ENCODE measurements around the gene TTC28.
"Not testable (repeated sequence)": the region's sequence is repeated elsewhere in the genome, so short reads cannot be mapped to it uniquely, and the experiment has no call there.

The TTC28 gene

GRCh38 chr22:28674121-28674563, 5.5 kb downstream of the TTC28 start:
- DNase-seq, result peak; percentile 78

GRCh38 chr22:28670756-28671155, 8.9 kb downstream of the TTC28 start:
- DNase-seq, result no peak

GRCh38 chr22:28670161-28670560, 9.5 kb downstream of the TTC28 start:
- no peak for DNase-seq

GRCh38 chr22:28669387-28669786, 10.3 kb downstream of the TTC28 start:
- DNase-seq, result no peak

GRCh38 chr22:28663569-28663942, 16.1 kb downstream of the TTC28 start:
- not testable (repeated sequence) for DNase-seq

- no peak for DNase-seq
These were observed 21.2 kb downstream of the TTC28 start for GRCh38 chr22:28658448-28658847.

DNA sequence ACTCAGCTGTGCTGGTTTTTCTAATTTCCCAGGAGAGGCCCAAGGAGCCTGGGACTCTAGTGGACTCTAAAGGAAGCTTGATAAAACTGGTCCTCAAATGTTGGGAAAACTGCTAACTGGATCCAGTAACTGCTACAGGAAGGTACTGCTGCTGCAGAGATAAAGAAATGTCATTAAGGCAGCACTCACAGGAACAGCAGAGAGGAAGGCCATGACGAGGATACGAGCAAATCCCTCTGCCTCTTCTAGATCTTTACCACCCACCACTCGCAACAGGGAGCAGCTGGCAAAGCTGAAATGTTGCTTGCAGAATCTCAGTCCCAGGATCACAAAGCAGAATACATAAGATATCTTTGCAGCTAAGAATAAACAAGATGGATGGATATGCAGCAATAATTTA, 23.5 kb downstream of the TTC28 start:
- DNase-seq, result no peak

GRCh38 chr22:28650463-28650862, 29.2 kb downstream of the TTC28 start:
- no peak for DNase-seq

DNA sequence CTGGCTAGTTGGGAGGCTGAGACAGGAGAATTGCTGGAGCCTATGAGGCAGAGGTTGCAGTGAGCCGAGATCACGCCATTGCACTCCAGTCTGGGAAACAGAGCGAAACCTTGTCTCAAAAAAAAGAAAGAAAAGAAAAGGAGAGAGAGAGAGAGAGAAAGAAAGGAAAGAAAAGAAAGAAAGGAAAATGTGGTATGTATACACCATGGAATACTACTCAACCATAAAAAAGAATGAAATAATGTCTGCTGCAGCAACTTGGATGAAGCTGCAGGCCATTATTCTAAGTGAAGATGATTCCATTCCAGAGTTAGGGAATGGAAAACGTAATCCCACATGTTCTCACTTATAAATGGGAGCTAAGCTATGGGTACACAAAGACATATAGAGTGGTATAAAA, 30.8 kb downstream of the TTC28 start:
- no peak for DNase-seq

DNA sequence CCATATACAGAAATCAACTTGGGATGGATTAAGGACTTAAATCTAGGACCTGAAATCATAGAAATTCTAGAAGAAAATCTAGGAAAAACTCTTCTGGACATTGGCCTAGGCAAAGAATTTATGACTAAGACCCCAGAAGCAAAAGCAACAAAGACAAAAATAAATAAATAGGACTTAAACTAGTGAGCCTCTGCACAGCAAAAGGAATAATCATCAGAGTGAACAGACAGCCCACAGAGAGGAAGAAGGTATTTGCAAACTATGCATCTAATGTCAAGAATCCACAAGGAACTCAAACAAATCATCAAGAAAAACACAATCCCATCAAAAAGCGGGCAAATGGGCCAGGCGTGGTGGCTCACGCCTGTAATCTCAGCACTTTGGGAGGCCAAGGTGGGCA, 32.4 kb downstream of the TTC28 start:
- DNase-seq, result no peak

GRCh38 chr22:28639321-28639720, 40.3 kb downstream of the TTC28 start:
- DNase-seq, result no peak

DNA sequence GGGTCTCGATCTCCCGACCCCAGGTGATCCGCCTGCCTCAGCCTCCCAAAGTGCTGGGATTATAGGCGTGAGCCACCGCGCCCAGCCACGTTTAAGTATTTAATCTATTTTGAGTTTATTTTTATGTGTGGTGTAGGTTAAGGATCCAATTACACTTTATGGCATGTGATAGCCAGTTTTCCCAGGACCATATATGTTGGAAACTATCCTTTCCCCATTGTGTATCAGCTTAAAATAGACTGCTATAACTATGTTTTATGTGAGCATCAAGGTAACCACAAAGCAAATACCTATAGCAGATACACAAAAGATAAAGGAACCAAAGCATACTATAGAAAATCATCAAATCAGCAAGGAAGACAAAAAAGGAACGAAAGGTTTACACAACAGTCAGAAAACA, 42.4 kb downstream of the TTC28 start:
- no peak for DNase-seq

DNA sequence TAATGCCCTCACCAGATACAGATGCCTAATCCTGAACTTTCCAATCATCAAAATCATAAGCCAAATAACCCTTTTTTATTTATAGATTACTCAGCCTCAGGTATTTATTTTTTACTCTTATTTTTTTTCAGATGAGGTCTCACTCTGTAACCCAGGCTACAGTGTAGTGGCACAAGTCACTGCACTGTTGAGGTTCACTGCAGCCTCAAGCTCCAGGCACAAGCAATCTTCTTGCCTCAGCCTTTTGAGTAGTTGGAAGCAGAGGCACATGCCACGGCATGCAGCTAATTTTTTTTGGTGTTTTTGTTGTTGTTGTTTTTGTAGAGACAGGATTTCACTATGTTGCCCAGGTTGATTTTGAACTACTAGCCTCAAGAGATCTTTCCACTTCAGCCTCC, 49.5 kb downstream of the TTC28 start:
- DNase-seq, result no peak

DNA sequence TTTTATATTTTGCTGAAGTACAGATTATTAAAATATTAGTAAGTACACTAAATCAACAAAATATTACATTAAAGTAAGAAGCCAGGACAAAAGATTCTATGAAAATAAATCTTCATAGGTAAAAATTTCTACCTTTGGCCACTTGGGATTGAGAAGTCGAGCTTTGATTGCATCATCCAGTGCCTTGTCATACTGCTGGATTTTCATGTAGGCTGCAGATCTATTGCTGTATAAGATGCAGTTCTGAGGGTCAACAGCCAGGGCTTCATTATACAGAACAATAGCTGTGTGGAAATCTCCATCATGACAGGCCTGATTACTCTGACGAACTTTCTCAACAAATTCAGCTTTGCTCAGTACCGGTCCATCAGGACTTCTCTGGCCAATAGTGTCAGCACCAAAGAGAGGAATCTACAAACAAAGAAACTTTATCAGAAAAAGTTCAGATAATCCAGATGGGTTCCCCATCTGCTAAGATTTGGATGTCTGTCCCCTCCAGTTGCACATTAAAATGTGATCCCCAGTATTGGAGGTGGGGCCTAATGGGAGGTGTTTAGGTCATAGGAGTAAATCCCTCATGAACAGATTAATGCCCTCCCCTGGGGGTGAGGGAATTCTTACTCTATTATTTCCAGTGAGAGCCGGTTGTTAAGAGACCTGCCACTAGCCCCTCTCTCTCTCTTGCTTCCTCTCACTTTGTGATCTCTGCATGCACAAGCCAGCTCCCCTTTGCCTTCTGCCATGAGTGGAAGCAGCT, 50.0 kb downstream of the TTC28 start:
- no peak for DNase-seq

DNA sequence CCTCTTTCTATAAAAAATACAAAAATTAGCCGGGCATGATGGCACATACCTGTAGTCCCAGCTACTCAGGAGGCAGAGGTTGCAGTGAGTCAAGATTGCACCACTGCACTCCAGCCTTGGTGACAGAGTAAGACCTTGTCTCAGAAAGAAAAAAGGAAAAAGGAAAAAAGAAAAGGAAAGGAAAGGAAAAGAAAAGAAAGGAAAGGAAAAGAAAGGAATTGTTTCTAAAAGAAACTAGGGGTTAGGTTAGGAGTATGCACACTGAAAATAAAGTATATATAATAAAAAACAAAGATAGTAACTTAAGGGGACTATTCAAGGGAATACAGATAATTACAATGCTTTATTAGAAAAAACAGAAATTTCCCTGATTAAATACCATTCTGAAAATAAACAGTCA, 50.9 kb downstream of the TTC28 start:
- no peak for DNase-seq

DNA sequence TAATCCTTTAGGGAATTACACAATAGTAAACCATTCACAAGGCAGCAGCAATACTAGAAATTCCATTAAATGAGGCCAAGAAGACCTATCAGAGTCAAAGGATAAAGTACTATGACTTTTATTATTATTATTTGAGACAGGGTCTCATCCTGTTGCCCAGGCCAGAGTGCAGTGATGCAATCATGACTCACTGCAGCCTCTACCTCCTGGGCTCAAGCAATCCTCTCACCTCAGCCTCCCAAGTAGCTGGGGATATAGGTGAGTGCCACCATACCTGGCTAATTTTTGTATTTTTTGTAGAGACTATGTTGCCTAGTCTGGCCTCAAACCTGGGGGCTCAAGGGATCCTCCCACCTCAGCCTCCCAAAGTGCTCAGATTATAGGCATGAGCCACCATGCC, 51.8 kb downstream of the TTC28 start:
- no peak for DNase-seq

GRCh38 chr22:28620244-28620922, 59.3 kb downstream of the TTC28 start:
- no peak for DNase-seq

- DNase-seq, result no peak
These were observed 60.4 kb downstream of the TTC28 start for GRCh38 chr22:28619236-28619635.

DNA sequence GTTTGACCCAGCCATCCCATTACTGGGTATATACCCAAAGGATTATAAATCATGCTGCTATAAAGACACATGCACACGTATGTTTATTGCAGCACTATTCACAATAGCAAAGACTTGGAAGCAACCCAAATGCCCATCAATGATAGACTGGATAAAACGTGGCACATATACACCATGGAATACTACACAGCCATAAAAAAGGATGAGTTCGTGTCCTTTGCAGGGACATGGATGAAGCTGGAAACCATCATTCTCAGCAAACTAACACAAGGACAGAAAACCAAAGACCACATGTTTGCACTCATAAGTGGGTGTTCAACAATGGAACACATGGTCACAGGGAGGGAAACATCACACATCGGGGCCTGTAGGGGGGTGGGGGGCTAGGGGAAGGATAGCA, 64.2 kb downstream of the TTC28 start:
- not testable (repeated sequence) for DNase-seq

DNA sequence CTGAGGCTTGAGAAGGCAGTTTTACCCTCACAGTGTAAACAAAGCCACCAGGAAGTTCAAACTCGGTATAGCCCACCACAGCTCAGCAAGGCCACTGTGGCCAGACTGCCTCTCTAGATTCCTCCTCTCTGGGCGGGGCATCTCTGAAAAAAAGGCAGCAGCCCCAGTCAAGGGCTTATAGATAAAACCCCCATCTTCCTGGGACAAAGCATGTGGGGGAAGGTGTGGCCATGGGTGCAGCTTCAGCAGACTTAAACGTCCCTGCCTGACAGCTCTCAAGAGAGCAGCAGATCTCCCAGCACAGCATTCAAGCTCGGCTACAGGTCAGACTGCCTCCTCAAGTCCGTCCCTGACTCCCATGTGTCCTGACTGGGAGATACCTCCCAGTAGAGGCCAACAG, 69.7 kb downstream of the TTC28 start:
- DNase-seq, result no peak

- DNase-seq, result no peak
These were observed 71.1 kb downstream of the TTC28 start for GRCh38 chr22:28608546-28608945.

GRCh38 chr22:28607795-28608194, 71.8 kb downstream of the TTC28 start:
- no peak for DNase-seq

GRCh38 chr22:28604966-28605761, 74.5 kb downstream of the TTC28 start:
- no peak for DNase-seq

GRCh38 chr22:28601915-28602314, 77.7 kb downstream of the TTC28 start:
- no peak for DNase-seq

Data from CD4-positive, alpha-beta T cell treated with Interleukin-17A for 1 hour (primary cell).